Measurements from ENCODE around the gene CSNK1G2.

The CSNK1G2 gene

DNA sequence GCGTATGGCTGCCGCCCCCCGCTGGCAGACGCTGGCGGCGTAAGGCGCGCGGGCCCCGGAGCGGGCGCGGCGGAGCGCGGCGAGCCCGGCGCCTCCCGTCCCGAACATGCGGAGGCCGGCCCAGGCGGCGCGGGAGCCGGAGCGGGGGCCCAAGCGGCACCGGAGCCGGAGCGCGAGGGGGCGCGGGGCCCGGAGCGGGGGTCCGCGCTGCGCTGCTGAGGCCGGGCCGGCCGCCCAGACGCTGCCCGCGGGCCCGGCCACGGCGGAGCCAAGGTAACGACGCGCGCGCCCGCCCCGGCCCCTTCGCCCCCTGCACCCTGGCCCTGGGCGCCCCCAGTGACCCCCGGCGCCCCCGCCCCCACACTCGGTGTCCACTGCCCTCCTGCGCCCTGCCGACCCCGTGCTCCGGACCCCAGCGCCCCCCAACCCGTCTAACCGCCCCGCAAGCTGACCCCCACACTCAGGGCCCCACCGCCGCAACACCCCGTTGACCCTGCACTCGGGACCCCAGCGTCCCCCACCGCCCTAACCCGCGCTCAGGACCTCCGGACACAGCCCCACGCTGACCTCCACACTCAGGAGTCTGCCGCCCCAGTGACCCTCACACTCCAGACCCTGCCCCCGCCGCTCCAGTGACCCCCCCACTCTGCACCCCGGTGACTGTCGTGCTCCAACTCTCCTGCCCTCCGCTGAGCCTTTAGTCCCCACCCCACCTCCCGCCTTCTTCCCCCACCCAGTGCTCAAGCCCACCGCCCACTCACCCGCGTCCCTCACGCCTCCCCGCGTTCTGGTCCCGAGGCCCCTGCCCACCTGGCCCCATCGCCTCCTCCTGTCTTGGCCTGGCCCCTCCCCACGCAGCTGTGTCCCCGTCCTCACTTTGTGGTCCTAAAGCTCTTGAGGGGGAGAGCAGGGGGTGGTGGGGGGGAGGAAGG is at the start of gene CSNK1G2:
TSS of gene CSNK1G2 (plus strand) at position 27 of the 932 bp plus-strand sequence. CDS start 28,601 bp downstream, outside the sequence.
- no peak for DNase-seq (ENCODE audit: low read depth)

DNA sequence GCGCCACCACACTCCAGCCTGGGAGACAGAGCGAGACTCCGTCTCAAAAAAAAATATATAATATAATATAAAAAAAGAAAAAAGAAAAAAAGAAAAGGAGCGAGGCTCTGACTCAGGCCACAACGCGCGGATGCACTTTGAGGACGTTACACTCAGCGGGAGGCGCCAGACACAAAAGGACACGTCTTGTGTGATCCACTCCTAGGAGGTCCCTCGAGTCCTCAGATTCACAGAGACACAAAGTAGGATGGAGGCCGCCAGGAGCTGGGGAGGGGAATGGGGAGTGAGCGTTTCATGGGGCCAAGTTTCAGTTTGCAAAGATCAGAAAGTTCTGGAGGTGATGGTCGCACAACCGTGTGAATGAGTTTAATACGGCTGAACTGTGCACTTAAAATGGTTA is 47.2 kb upstream of the CSNK1G2 start:
- no peak for DNase-seq (ENCODE audit: low read depth)

DNA sequence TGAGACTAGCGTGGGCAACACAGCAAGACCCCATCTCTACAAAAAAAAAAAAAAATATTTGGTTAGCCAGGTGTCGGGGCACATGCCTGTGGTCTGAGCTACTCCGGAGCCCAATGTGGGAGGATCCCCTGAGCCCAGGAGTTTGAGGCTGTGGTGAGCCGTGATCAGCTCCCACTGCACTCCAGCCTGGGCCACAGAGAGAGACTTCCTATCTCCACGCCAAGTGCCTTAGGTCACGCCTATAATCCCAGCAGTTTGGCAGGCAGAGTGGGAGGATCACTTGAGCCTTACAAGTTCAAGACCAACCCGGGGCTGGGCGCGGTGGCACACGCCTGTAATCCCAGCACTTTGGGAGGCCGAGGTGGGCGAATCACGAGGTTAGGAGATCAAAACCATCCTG is 44.5 kb upstream of the CSNK1G2 start:
- DNase-seq (ENCODE audit: low read depth): no peak

DNA sequence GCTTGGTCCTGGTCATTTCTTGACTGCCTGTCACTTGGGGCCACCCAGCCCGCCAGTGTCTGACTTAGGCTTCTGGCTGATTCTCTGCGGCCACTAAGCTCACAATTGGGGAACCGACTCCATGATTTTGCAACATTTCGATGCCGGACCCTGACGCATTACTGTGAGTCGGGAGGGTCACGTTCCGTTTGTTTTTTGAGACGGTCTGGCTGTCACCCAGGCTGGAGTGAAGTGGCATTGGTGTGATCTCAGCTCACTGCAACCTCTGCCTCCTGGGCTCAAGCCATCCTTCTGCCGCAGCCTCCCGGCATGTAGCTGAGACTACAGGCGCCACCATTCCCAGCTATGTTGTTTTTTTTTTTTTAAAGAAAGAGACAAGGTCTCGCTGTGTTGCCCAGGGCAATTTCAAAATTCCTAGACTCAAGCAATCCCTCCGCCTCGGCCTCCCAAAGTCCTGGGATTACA is 39.0 kb upstream of the CSNK1G2 start:
- DNase-seq (ENCODE audit: low read depth): no peak

- DNase-seq (ENCODE audit: low read depth): no peak
Observed at GRCh38 chr19:1902923-1903322, 38.0 kb upstream of the CSNK1G2 start.

GRCh38 chr19:1904860-1905109 is 36.2 kb upstream of the CSNK1G2 start:
- no peak for DNase-seq (ENCODE audit: low read depth)

DNA sequence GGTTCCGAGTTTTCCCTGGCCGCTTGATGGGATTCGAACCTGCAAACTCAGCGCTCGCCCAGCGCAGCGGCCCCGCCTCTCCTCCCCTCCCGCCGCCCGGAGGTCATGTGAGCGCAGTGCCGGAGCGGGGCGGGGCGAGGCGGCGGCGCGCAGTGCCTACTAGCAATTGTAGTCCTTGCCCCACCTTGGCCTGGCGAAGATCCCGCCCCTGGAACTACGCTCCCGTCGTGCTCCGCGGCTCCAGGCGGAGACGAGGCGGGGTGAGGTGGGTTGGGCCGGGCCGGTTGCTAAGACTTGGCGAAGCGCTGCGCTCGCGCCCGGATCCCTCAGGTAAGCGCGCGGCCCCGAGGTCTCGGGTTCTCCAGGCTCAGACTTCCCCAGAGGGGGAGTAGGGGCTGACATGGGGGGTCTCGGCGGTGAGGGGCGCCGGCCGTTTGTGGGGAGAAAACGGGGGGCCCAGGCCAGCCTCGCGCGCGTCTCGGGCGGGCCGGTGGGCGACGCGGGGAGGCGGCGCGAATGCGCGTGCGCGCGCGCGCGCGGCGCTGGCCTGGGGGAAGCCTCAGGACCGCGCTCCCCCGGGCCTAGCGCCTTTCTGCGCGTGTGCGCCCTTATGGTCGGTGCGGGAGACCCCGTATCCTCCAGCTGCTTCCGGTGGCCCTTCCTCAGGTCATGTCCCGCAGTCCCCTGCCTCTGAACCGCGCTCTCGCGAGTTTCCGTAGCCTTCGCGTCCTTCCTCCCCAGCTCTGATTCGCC is 35.7 kb upstream of the CSNK1G2 start, which contains the start of the genes ADAT3 and SCAMP4:
TSS of gene ADAT3 (plus strand) at position 290 of the 753 bp plus-strand sequence. CDS start 6,649 bp downstream, outside the sequence.
TSS of gene SCAMP4 (plus strand) at position 290 of the 753 bp plus-strand sequence. CDS start 9,621 bp downstream, outside the sequence.
- peak; percentile 98 for DNase-seq (ENCODE audit: low read depth)

GRCh38 chr19:1905863-1906375 is 35.1 kb upstream of the CSNK1G2 start:
- DNase-seq (ENCODE audit: low read depth): no peak

GRCh38 chr19:1906985-1907562 is 33.9 kb upstream of the CSNK1G2 start:
- no peak for DNase-seq (ENCODE audit: low read depth)

DNA sequence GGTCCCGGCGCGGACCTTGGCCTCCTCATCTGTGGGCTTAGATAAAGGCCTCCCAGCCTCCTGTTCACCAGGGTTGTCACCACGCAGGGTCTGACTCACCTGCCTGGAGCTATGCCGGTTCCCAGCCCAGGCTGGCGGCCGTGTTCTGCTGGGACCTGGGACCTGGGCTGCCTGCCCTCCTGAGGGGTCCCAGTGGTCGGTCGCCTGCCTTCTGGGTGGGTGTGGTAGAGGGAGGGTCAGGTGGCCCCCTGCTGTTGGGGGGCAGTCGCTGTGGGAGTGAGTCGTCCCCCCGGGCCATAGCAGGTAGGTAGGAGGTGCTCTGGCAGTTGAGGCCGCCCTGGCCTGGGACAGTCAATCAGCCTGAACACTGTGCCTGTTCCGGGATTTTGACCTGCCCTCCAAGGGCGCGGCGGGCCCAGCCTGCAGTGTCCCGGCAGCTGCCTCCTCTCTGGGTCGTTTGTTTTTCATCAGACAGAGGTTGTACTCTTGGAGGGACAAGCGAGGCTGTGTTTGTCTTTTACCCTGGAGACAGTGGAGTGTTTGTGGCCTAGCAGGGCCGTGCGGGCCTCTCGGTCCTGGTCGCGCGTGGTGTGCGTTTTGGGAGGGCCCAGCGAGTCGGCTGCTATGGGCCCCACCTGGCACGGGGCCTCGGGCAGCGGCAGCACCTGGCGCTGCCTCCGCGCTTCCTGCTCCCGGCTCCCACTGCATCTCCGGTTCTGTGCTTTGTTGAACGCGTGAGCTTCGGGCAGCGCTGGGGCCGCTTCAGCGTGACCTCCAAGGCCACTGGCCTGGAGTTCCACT is 33.2 kb upstream of the CSNK1G2 start:
- no peak for DNase-seq (ENCODE audit: low read depth)

- no peak for DNase-seq (ENCODE audit: low read depth)
Observed at GRCh38 chr19:1908364-1908678, 32.7 kb upstream of the CSNK1G2 start.

DNA sequence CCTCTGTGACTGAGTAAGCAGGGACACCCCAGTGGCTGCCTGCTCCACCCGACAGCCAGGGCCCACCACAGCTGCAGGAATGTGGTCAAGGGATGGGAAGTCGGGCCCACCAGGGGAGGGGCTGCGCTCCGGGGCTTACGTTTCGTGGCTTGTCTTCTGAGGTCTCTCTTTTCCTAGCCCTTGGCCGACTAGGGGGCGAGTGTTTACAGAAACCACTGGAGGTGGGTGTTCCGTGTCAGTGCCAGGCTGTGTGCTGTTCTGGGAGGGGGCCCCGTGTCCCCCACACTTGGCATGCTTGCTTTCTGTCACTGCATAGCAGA is 31.3 kb upstream of the CSNK1G2 start:
- no peak for DNase-seq (ENCODE audit: low read depth)

- DNase-seq (ENCODE audit: low read depth): no peak
Observed at GRCh38 chr19:1910177-1910576, 30.8 kb upstream of the CSNK1G2 start.

DNA sequence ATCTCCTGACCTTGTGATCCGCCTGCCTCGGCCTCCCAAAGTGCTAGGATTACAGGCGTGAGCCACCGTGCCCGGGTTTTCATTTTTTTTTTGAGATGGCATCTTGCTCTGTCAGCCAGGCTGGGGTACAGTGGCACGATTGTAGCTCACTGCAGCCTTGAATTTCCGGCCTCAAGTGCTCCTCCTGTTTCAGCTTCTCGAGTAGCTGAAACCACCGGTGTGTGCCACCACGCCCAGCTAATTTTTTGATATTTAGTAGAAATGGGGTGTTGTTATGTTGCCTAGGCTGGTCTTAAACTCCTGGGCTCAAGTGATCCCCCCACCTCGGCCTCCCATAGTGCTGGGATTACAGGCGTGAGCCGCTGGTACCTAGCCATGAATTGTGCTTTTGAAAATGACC is 29.9 kb upstream of the CSNK1G2 start:
- DNase-seq (ENCODE audit: low read depth): no peak

GRCh38 chr19:1911995-1912394 is 29.0 kb upstream of the CSNK1G2 start:
- no peak for DNase-seq (ENCODE audit: low read depth)

- no peak for DNase-seq (ENCODE audit: low read depth)
Observed at GRCh38 chr19:1912760-1913505, 28.0 kb upstream of the CSNK1G2 start.

DNA sequence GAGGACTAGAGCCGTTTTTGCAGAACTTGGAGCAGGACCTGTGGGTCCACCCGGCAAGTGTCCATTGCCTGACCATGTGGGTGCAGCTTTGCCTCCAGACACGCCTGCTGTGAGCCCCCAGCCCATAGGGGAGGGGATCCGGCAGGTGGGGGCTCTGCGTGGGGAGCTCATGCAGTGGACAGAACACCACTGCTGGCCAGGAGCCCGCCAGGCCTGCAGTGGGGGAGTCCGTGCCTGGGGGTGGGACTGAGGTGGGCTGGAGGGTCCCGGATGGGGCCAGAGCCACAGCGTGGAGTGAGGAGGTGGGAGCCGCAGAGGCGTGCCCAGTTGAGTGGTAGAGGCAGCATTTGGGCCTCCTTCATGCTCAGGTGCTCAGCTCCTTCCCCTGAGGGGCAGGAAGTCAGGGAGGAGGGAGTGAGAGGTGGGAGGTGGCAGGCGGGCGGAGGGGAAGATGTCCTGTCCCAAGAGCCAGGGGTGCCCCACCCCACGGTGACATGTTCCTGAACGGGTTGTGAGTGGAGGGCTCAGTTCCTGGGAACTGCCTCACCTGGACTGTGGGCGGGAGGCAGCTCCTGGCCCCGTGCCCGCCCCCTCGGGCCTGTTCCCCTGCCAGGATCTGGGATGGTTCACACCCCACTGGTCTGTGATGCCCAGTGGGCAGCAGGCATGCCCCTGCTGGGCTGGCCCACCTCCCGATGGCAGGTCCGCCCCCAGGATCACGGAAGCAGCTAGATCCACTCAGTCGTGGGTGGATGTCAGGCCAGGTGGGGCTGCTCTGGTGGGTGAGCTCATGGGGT is 27.0 kb upstream of the CSNK1G2 start:
- DNase-seq (ENCODE audit: low read depth): no peak

GRCh38 chr19:1914826-1915341 is 26.1 kb upstream of the CSNK1G2 start:
- DNase-seq (ENCODE audit: low read depth): no peak

DNA sequence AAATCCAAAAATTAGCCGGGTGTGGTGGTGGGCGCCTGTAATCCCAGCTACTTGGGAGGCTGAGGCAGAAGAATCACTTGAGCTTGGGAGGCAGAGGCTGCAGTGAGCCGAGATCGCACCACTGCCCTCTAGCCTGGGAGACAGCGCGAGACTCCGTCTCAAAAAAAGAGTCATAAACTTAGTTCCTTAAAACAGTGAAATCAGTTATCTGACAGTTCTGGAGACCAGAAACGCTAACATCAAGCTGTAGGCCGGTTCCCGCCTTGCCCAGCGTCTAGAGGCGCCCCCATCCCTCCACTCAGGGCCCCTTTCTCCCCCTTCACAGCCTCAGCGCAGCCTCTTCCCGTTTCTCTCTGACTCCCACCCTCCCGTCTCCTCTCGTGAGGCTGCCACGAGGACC is 23.8 kb upstream of the CSNK1G2 start:
- no peak for DNase-seq (ENCODE audit: low read depth)

- no peak for DNase-seq (ENCODE audit: low read depth)
Observed at GRCh38 chr19:1917926-1918325, 23.0 kb upstream of the CSNK1G2 start.
